Glomerular endothelial cell (primary cell): ENCODE results near the gene ALLC. TPM values are rescaled to one million over a fixed set of nuclear protein-coding genes. Genes with fewer than 3 reads are reported as not detected.
"Not testable (repeated sequence)": the region's sequence is repeated elsewhere in the genome, so short reads cannot be mapped to it uniquely, and the experiment has no call there.

ENCODE experiments used
- DNase-seq: peaks from one replicate; pipeline ENCODE4 v3.0.0-alpha.2; 2011; ENCODE audit warnings: low read depth, low spot score; ENCODE audit errors: extremely low read depth
- total RNA-seq: library from RNA; depleted of rRNA; stranded (reverse); fragments of >200 nt; gene quantifications from 2 replicates; pipeline ENCODE4 v1.2.3, GENCODE V29; 2015

ALLC gene
- not detected in 2 replicates for total RNA-seq

DNA sequence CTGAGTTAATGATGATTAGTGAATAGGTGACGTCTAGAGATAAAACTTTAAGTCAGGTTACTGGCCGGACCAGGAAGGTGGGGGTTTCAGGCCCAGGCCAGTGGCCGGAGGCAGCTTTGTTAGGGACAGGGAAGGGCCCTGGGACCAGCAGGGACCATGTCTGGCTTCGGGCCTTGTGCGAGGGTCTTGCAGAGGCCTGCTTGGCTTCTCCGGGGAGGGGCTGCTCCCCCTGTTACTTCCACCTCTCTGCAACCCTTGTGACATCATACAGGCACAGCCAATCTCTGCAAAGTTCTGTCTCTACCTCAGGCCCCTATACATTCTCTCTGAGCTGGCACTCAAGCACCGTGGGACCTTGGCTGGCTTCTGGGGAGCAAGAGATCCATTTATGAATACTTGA, at the start of gene ALLC:
Gene ALLC (plus strand): TSS at position 320 of the 400 bp plus-strand sequence. CDS start 12,958 bp downstream, outside the sequence.
- no peak for DNase-seq

DNA sequence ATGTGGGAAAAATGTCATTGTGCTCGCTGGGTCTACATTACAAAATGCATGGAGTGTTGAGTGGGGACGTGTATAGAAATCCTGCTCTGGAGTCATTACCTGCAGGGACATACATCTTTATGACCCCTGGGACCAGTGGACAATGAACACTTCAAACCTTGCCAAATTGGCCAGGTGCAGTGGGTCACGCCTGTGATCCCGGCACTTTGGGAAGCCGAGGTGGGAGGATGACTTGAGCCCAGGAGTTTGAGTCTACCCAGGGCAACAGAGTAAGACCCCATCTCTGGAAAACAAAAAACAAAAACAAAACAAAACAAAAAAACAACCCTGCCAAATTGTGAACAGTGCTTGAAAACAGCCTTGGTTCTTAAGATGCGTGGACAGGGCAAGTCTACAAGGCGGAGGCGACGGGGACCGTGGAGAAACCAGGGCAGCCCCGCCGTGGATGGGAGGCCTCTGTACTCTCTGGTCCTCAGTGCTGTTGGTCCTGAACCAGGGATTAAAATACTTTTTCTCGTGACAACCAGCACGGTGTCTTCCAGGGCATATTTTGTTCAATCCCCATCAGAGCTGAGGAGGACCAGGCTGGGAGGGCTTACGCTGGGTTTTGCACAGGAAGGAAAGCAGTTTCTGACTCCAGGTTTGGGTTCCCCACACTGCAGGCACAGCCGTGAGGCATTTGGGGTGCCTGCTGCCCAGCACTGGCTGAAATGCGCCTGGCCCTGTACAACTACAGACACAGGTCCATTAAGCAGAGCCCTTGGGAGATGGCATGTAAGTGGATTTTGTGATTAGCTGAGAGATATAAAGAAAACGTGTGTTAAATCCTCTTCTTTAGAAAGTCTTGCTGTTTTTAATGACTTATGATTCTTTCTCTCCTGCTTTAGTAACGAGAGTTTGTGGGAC, 49.4 kb upstream of the ALLC start:
- DNase-seq: no peak

DNA sequence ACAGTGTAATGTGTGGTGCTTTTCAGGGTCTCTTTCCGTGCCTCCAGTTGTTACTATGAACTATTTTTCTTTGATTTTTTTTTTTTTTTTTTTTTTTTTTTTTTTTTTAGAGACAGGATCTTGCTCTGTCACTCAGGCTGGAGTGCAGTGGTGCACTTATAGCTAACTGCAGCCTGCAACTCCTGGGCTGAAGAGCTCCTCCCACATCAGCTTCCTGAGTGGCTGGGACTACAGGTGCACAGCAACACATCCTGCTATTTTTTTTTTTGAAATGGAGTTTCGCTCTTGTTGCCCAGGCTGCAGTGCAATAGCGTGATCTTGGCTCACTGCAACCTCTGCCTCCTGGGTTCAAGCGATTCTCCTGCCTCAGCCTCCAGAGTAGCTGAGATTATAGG, 48.7 kb upstream of the ALLC start:
- not testable (repeated sequence) for DNase-seq

DNA sequence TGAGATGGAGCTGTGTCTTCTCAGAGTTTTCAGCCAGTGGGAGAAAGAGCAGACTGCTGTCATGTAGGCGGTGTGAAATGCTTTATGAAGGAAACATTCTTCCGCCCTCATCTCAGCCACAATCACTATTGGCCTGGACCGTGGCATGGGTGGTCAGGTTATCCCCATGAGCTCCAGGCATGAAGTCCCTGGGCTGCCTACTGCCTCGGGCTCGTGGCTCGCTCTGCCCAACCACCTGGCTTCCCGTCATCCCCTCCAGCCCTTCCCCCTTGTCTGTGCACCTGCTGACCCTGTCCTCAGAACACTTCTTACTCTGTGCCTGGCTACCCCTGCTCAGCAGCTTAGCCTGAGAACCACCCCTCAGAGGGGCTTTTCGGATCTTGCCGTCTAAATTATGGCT, 47.6 kb upstream of the ALLC start:
- DNase-seq: no peak

DNA sequence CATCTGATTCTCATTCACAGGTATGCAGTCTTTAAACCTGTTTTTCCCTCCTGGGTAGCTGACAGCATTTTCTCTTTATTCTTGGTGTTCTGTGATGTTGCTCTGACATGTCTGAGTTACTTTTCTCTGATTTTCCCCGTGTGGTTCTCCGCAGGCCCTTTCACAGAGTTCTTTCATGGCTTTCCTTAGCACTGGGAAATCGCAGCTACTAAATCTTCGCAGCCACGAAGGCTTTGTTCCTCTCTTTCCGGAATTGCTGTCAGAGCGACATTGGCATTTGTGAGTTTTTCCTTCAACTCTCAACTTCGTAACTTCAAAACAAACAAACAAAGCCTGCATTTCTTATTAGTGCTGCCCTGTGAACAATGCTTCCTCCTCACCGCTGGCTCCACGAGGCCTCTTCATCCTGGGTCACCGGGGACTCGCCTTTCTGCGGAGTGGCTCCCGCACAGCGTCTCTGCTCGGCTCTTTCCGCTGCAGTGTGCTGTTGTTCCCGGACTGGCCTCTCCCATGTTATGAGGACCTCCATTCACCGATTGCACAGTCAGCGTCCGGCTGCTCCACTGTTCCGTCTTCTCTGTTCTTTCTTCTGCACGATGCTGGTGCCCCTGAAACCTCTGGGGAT, 47.0 kb upstream of the ALLC start:
- no peak for DNase-seq

DNA sequence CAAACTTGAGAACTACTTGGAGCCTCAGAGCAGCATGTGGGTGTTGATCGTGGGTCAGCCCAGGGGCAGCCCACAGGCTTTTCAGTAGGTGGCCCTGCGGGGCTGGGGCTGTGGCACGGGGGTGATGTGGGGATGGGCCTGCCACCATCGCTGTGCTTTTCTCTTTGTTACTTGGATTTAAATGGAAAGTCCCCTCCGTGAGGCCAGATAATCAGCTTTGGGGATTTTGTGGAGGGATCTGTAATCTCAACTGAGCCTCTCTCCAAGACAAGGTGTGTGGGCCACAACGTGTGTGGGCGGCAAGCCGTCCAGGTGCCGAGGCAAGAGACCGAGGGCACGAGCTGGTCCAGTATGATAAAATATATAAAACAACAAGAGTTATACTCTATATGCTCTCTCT, 46.4 kb upstream of the ALLC start:
- DNase-seq: no peak

DNA sequence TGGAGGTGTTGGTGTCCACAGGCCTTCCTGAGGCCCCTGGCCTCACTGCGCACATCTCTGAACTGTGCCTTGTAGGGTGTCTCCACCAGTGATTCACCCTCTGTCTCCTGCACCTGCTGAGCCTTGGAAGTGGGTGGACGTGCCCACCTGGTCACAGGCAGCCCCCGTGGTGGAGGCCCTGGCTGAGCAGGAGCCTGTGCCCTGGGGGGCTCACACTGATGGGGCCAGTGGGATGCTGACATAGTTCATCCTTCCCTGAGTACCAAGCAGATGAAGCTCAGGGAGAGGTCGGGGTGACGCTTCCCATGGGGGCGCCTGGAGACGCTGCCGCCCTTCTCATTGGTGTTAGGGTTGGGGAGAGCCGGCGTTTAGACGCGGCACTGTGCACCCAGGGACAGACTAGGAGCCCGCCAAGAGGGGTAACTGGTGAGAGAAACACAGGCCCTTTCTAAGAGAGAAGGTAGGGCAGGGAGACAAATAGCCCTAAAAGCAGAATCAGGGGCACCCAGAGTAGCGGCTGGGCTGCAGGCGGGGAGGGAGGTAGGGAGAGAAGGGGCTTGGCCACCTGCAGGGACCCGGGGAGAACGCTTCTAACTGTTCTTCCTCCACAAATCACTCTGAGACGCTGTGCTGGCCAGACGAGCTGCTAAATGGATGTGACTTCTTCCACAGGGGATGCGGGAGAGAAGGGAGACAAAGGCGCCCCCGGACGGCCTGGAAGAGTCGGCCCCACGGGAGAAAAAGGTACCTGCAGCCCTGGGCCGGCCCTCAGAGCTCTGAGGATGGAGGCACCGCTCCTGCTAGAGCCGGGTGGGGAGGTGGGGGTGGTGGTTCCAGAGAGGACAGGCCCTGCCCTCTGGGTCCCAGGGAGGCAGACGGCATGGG, 45.1 kb upstream of the ALLC start:
- DNase-seq: no peak

DNA sequence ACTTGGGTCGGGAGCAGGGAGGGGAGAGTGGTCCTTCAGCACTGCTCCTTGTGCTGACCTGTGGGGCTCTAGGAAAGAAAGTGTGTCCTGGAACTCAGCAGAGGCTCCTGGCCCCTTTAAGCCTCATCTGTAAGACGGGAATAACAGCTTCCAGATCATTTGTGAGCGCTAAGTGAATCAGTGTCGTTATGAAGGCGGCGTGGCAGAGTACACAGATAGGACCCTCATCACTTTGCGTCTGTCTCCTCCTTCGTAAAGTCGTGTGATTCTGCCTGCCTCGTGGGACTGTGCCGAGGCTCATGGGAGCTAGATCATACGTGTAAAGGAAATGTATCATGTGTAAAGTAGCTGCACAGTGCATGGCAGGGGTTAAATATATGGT, 44.5 kb upstream of the ALLC start:
- DNase-seq: no peak

DNA sequence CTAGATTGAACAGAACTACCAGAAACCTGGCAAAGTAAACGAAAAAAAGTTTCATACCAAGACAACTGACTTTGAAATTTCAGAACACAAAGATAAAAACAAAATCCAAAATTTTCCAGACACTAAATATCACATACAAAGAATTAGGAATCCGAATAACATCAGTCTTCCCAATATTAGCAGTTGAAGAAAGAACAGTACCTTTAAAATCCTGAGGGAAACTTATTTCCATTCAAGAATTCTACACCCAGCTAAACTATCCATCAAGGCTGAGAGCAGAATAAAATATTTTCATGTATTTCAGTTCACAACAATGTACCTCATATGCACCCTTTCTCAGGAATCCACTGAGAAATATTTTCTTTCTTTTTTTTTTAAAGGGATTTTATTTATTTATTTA, 43.3 kb upstream of the ALLC start:
- DNase-seq: not testable (repeated sequence)

DNA sequence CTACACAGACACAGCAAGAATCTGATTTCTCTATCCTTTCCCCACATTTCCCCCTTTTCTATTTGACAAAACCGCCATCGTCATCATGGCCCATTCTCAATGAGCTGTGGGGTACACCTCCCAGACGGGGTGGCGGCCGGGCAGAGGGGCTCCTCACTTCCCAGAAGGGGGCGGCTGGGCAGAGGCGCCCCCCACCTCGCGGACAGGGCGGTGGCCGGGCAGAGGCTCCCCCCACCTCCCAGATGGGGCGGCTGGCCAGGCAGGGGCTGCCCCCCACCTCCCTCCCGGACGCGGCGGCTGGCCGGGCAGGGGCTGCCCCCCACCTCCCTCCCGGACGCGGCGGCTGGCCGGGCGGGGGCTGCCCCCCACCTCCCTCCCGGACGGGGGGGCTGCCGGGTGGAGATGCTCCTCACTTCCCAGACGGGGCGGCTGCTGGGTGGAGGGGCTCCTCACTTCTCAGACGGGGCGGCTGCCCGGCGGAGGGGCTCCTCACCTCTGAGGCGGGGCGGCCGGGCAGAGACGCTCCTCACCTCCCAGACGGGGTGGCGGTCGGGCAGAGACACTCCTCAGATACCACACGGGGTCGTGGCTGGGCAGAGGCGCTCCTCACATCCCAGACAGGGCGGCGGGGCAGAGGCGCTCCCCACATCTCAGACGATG, 42.3 kb upstream of the ALLC start:
- not testable (repeated sequence) for DNase-seq

DNA sequence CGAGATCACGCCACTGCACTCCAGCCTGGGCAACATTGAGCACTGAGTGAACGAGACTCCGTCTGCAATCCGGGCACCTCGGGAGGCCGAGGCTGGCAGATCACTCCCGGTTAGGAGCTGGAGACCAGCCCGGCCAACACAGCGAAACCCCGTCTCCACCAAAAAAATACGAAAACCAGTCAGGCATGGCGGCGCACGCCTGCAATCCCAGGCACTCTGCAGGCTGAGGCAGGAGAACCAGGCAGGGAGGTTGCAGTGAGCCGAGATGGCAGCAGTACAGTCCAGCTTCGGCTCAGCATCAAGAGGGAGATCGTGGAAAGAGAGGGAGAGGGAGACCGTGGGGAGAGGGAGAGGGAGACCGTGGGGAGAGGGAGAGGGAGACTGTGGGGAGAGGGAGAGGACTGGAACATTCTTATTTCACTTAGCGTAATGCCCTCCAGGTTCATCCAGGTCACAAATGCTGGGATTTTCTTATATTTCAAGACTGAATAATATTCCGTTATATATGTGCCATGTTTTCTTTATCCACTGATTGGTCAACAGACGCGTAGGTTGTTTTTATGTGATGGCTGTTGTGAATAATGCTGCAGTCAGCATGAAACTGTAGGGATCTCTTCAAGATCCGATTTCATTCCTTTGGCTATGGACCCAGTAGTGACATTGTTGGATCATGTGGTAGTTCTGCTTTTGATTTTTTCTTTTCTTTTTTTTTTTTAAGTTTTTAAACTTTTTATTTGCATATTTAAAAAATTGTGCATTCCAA, 41.4 kb upstream of the ALLC start:
- DNase-seq: not testable (repeated sequence)

DNA sequence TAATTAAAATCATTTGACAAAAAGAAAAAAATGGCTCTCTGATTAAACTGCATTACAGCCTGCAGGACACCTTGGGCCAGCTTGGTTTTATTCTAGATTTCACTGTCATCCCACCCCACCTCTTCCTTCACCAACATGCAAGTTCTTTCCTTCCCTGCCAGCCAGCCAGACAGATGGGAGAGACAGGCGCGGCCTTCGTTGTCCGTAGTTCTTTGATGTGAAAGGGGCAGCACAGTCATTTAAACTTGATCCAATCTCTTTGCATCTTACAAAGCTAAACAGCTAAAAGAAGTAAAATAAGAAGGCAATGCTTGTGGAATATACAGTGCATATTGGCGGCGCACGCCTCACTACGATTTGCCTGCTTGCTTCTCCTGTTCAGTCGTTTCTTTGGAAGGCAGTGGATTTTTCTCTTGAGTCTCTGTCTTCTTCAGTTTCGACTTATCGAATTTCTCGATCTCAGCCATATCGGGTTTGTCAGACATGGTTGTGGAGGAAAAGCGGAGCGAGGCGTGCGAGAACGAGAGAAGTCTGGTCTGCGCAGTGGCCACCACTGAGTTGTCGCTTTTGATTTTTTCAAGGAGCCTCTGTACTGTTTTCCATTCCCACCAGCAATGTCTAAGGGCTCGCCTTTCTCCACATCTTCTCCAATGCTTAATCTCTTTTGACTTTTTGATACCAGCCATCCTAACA, 40.7 kb upstream of the ALLC start:
- no peak for DNase-seq

DNA sequence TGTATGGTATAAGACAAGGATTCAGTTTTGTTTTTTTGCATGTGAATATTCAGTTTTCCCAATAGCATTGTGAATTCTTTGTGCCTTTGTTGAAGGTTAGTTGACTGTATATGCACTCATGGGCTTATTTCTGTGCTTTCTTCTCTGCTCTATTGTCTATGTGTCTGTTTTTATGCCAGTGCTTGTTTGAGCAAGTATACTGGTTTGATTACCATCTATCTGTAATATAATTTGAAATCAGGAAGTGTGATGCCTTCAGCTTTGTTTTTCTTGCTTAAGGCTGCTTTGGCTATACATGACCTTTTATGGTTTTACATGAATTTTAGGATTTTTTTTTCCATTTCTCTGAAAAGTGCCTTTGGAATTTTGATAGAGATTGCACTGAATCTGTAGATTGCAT, 39.6 kb upstream of the ALLC start:
- no peak for DNase-seq

DNA sequence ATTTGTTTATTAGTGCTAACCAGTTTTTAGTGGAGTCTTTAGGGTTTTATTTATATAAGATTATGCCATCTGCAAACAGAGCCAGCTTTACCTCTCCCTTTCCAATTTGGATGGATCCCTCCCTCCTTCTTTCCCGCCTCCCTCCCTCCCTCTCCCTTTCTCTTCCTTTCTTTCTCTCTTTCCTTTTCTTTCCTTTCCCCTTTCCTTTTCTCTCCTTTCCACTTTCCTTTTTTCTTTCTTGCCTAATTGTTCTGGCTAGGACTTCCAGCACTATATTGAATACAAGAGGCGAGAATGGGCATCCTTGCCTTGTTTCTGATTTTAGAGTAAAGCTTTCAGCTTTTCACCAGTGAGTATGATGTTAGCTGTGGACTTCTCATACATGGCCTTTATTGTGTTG, 39.0 kb upstream of the ALLC start:
- DNase-seq: no peak

DNA sequence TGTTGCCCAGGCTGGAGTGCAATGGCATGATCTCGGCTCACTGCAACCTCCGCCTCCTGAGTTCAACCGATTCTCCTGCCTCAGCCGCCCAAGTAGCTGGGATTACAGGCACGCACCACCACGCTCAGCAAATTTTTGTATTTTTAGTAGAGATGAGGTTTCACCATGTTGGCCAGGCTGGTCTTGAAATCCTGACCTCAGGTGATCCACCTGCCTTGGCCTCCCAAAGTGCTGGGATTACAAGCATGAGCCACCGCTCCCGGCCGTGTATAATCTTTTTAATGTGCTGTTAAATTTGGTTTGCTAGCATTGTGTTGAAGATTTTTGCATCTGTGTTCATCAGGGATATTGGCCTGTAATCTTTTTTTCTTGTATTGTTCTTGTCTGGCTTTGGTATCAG, 38.3 kb upstream of the ALLC start:
- not testable (repeated sequence) for DNase-seq

DNA sequence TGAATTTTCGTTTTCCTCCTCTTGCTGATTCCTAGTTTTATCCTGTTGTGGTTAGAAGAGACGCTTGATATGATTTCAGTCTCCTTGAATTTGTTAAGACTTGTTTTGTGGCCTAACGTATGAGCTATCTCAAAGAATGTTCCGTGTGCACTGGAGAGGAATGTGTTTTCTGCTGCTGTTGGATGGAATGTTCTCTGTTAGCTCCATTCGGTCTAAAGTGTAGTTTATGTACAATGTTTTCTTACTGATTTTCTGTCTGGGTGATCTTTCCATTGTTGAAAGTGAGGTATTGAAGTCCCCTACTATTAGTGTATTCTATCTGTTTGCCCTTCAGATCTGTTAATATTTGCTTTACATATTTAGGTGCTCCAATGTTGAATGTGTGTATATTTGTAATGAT, 37.2 kb upstream of the ALLC start:
- no peak for DNase-seq

DNA sequence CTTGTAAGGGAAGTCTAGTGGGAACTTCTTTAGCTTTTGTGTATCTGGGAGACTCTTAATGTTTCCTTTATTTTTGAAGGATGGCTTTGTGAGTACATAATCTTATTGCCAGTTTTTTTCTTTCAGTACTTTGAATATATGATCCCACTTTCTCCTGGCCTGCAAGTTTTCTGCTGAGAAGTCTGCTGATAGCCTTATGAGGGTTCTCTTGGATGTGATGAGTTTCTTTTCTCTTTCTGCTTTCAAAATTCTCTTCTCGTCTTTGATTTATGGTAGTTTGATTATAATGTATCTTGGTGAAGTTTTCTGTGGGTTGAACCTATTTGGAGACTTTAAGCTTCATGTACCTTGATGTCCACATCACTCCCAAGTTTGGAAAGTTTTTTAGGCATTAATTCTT, 35.0 kb upstream of the ALLC start:
- no peak for DNase-seq

DNA sequence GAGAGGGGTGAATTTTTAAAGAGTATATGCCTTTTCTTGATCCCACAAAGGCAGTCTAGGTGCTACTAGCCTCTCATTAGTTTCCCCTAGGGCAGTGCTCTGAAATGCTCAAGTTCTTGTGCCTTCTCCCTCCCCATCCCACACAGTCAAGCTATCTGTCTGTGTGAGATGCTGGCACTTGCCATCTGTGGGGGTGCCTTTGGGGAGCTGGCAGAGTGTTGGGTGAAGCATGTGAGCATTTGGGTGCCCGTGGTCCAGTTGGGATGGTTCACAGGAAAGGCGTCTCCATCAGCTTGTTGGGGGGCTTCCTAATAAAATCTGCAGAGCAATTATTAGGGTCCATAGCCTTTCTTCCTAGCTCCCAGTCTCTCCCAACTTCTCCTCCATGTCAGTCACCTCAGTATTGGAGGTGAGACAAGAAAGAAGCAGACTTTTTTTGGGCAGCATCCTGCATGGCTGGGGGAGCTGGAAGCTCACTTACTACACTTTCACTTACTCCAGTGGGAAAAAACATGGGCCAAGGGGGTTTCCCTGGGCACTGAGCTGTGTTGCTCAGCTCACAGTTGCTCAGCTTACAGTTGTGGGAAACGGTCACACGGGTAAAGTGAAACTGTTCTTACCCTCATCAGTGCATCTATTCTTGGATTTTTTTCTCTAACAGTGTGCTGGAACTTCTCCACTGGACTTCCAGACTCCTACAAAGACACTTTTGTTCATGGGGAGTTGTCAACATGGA, 33.8 kb upstream of the ALLC start:
- DNase-seq: no peak

DNA sequence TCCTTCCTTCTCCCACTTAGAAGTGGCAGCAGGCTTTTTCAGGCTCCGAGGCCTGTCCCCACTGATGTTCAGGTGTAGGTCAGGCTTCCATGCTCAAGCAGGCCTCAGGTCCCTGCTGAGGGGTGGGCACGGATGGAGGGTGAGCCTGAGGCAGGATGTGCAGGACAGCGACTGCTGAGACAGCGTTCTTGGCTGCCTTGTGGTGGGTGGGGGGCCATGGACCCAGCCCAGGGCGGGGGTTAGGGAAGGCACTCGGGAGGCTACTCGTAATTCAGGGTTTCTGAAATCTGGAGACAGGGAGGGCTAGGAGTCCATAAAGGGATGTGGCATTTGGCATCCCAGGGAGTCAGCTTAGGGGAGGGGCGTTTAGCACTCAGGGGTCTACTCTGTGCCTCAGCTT, 32.8 kb upstream of the ALLC start:
- no peak for DNase-seq
